ENCODE results near the gene TIAM2. TPM values are rescaled to one million over a fixed set of nuclear protein-coding genes. Genes with fewer than 3 reads are reported as not detected.

Gene TIAM2
- total RNA-seq, 1 experiment from 2014 or later = 12.9 TPM

DNA sequence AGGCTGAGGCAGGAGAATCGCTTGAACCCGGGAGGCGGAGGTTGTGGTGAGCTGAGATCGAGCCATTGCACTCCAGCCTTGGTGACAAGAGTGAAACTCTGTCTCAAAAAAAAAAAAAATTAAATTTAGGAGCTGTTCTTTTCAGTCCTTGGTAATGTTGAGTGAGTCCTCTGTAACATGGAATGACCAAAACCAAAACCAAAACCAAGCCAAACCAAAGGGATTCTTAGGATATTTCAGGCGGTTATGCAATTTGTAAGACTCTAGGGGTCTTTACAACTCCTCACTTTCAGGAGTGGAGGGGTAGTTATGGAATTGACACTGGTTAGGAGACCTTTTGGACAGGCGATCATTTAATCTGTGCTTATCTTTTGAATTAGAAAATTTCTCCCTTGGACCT, 15.8 kb downstream of the TIAM2 start:
- H3K9me3 Mint-ChIP-seq (ENCODE audit: low read depth, unreplicated experiment) = no peaks in the 10 kb centered on the region
- H3K4me3 Mint-ChIP-seq (ENCODE audit: low read depth, unreplicated experiment) = peak overlapping the region; percentile 50
- intact Hi-C loops (cut with micrococcal nuclease; ENCODE audit: unreplicated experiment) = no loop called here
- TF ChIP-seq, protein P1, sequence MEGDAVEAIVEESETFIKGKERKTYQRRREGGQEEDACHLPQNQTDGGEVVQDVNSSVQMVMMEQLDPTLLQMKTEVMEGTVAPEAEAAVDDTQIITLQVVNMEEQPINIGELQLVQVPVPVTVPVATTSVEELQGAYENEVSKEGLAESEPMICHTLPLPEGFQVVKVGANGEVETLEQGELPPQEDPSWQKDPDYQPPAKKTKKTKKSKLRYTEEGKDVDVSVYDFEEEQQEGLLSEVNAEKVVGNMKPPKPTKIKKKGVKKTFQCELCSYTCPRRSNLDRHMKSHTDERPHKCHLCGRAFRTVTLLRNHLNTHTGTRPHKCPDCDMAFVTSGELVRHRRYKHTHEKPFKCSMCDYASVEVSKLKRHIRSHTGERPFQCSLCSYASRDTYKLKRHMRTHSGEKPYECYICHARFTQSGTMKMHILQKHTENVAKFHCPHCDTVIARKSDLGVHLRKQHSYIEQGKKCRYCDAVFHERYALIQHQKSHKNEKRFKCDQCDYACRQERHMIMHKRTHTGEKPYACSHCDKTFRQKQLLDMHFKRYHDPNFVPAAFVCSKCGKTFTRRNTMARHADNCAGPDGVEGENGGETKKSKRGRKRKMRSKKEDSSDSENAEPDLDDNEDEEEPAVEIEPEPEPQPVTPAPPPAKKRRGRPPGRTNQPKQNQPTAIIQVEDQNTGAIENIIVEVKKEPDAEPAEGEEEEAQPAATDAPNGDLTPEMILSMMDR (IDR thresholded peaks at IDR 0.05; ENCODE audit: unreplicated experiment) = no peak
- H3K36me3 Mint-ChIP-seq (ENCODE audit: insufficient read depth, unreplicated experiment) = no peaks in the 10 kb centered on the region
- DNase-seq = no peak
- peak overlapping the region; percentile 39 for H3K27ac Mint-ChIP-seq (ENCODE audit: unreplicated experiment)
- no peaks in the 10 kb centered on the region for H3K27me3 Mint-ChIP-seq (ENCODE audit: unreplicated experiment)
- BruUV-seq (replicated peaks) = no TSS peak
- CTCF ChIA-PET = interaction anchor here (0.6 to 1.8 kb wide), 2 partner anchors 14 to 112 kb away, joined by 3 to 5 read pairs; no protein-coding TSS in a partner anchor
- H3K4me1 Mint-ChIP-seq (ENCODE audit: low read depth, unreplicated experiment) = peaks cover 22% of the 10 kb centered on the region

DNA sequence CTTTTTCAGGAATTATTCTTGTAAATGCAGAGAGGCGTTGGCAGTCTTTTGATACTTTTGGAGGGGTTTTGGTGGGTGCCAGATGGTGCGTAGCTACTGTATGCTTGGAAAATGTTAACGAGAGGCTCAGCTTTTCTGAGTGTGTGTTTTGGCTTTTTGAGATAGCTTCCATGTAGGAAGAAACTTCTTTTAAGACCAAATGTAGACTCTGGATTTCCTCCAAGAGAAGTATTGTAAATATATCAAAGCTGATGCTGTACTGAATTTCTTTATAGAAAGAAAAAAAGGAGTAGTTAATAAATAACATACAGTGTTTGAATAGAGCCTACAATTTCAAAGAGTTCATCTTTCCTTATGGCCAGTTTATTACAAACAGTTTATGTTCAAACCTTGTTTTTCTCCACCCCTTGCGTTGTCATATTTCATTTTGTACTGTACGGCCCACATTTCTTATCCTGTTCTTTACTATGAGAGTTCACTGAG, 16.7 kb downstream of the TIAM2 start:
- no peak for DNase-seq
- H3K27me3 Mint-ChIP-seq (ENCODE audit: unreplicated experiment) = no peaks in the 10 kb centered on the region
- TF ChIP-seq, protein P1 (IDR thresholded peaks at IDR 0.05; ENCODE audit: unreplicated experiment) = no peak
- H3K4me1 Mint-ChIP-seq (ENCODE audit: low read depth, unreplicated experiment) = peaks cover 22% of the 10 kb centered on the region
- H3K27ac Mint-ChIP-seq (ENCODE audit: unreplicated experiment) = peak overlapping the region; percentile 39
- H3K9me3 Mint-ChIP-seq (ENCODE audit: low read depth, unreplicated experiment) = no peaks in the 10 kb centered on the region
- BruUV-seq (replicated peaks) = no TSS peak
- H3K4me3 Mint-ChIP-seq (ENCODE audit: low read depth, unreplicated experiment) = peak overlapping the region; percentile 50
- intact Hi-C loops (cut with micrococcal nuclease; ENCODE audit: unreplicated experiment) = no loop called here
- CTCF ChIA-PET = interaction anchor here (1.8 kb wide), 1 partner anchor 15 kb away, joined by 5 read pairs; no protein-coding TSS in a partner anchor
- no peaks in the 10 kb centered on the region for H3K36me3 Mint-ChIP-seq (ENCODE audit: insufficient read depth, unreplicated experiment)

DNA sequence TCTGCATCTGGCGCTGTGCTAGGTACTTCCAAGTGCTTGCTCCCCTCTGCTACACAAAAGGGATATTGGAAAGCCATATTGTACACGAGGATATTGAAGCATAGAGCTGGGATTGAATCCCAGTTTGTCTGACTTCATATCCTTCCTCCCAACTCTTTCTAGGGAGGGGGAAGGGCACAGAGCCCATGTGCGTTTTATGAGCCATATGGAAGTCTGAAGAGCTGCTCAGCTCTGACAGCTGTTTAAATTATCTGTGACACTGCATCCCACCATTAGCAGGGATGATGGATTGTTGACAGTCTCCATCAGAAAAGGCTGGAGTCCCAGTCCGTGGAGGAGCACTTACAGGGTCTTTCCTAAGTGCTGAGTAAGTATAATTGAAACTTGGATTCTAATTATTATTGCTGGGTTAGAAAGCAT, 18.4 kb downstream of the TIAM2 start:
- Mint-ChIP-seq H3K36me3 (ENCODE audit: insufficient read depth, unreplicated experiment) (no peaks in the 10 kb centered on the region), H3K27ac (ENCODE audit: unreplicated experiment) (no peak overlapping the region), H3K4me3 (ENCODE audit: low read depth, unreplicated experiment) (no peak overlapping the region), H3K27me3 (ENCODE audit: unreplicated experiment) (no peaks in the 10 kb centered on the region), H3K9me3 (ENCODE audit: low read depth, unreplicated experiment) (no peaks in the 10 kb centered on the region), H3K4me1 (ENCODE audit: low read depth, unreplicated experiment) (peaks cover 22% of the 10 kb centered on the region)
- CTCF ChIA-PET = no interaction called here
- DNase-seq = no peak
- BruUV-seq (replicated peaks) = no TSS peak
- intact Hi-C loops (cut with micrococcal nuclease; ENCODE audit: unreplicated experiment) = no loop called here
- TF ChIP-seq, protein P1 (IDR thresholded peaks at IDR 0.05; ENCODE audit: unreplicated experiment) = no peak

DNA sequence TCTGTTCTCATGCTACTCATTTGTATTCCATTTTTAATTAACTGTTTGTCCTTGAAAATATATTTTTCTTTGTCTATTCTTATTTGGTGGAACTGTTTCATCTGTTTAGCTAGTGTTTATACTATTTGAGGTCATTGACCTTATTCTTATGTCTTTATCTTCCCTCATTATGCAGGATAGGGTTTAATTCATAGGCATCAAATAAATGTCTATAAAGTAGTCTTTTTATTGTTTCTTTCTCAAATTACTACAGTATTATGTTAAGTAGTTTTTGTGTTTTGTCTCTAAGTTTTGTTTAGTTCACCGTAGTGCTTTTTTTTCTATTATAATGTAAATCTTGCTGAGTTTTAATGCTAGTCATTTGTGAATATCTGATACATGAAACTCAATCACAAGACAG, 19.0 kb downstream of the TIAM2 start:
- no peak for DNase-seq
- H3K4me3 Mint-ChIP-seq (ENCODE audit: low read depth, unreplicated experiment) = no peak overlapping the region
- no peaks in the 10 kb centered on the region for H3K36me3 Mint-ChIP-seq (ENCODE audit: insufficient read depth, unreplicated experiment)
- TF ChIP-seq, protein P1 (IDR thresholded peaks at IDR 0.05; ENCODE audit: unreplicated experiment) = no peak
- no peaks in the 10 kb centered on the region for H3K9me3 Mint-ChIP-seq (ENCODE audit: low read depth, unreplicated experiment)
- CTCF ChIA-PET = no interaction called here
- no peak overlapping the region for H3K27ac Mint-ChIP-seq (ENCODE audit: unreplicated experiment)
- intact Hi-C loops (cut with micrococcal nuclease; ENCODE audit: unreplicated experiment) = no loop called here
- BruUV-seq (replicated peaks) = no TSS peak
- no peaks in the 10 kb centered on the region for H3K27me3 Mint-ChIP-seq (ENCODE audit: unreplicated experiment)
- peaks cover 22% of the 10 kb centered on the region for H3K4me1 Mint-ChIP-seq (ENCODE audit: low read depth, unreplicated experiment)

Data from Calu3 (cell line).